HG03354 (cell line): ENCODE results near the gene ARL11.
A peak's percentile ranks its signal among the peaks of the same experiment; 100 is the strongest.
"Not testable (repeated sequence)": the region's sequence is repeated elsewhere in the genome, so short reads cannot be mapped to it uniquely, and the experiment has no call there.

Experiments
- ATAC-seq: cut with Tn5 transposase; IDR thresholded peaks from one replicate; pipeline ENCODE4 v1.9.1; 2021; ENCODE audit warnings: mild to moderate bottlenecking; ENCODE audit not compliant: unreplicated experiment, poor library complexity, severe bottlenecking

Gene ARL11

DNA sequence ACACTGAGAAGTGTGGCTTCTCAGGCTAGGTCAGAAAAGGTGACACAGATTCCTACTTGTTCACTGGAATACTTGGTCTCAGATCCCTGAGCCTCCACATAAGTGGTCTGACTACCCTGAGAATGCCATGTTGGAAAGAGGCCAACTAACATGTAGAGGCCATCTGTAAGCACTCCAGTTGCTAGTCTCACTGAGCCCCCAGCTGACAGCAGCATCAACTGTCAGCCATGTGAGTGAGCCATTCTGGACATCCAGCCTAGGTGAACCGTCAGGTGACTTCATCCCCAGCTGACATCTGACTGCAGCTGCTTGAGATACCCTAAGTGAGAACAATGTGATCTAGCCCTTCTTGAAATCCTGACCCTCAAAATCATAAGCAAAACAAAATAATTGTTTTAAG lies 18.1 kb upstream of the ARL11 start:
- no peak for ATAC-seq

DNA sequence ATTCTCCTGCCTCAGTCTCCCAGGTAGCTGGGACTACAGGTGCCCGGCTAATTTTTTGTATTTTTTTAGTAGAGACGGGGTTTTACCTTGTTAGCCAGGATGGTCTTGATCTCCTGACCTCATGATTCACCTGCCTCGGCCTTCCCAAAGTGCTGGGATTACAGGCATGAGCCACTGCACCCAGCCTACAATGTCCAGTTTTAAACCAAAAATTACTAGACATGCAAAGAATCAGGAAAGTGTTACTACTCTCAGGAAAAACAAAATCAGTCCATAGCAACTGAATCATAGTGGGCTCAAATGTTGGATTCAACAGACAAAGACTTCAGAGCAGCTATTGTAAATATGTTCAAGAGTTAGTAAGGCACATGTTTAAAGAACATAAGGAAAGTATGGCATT lies 16.3 kb upstream of the ARL11 start:
- ATAC-seq: not testable (repeated sequence)

DNA sequence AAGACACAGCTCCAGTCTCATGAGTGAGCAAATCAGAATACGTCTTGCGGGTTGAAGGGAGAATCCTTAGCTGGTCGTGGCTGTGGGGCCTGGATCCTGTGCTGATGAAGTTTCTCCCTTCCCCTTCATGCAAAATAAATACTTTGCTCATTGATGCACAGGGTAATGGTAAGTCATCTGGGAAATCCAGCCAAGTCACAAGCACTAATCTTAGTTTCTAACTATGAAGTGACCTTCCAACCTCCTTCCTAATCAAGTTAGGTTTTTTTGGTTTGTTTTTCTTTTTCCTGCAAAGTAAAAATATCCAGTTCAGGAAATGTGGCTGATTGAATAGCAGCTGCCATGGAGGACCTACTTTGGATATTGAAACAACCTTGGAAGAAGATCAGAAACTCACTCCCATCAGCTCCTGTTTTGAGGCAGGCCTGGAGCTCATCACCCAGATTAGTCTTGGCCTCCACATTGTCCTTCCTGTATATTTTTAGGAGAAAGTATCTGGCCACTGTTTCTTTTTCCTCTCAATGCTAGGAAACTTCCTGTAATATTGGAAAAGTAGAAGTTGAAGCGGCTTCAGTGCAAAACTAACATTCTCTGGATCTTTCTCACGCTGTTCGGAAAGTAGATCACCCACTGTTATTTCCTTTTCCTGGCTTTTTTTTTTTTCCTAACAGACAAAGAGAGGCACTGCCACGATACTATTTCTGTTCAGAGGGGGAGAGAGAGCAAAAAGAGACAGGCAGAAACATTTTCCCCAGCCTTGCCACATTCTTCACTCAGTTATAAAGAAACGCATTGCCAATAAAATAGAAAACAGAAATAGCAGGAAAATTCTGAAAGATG lies 12.3 kb upstream of the ARL11 start:
- ATAC-seq: no peak

DNA sequence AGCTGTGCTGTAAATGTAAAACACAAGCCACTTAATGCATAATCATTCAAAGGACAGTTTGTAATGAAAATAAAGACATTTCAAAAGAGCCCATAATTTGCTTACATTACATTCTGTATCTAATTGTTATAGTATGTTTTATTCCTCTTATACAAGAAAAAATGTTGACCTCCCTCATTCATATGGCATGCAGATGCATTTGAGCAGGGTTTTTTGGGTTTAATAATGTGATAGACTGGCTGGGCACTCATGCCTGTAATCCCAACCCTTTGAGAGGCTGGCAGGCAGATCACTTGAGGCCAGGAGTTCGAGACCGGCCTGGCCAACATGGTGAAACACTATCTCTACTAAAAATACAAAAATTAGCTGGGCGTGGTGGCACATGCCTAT lies 11.6 kb upstream of the ARL11 start:
- ATAC-seq: no peak

DNA sequence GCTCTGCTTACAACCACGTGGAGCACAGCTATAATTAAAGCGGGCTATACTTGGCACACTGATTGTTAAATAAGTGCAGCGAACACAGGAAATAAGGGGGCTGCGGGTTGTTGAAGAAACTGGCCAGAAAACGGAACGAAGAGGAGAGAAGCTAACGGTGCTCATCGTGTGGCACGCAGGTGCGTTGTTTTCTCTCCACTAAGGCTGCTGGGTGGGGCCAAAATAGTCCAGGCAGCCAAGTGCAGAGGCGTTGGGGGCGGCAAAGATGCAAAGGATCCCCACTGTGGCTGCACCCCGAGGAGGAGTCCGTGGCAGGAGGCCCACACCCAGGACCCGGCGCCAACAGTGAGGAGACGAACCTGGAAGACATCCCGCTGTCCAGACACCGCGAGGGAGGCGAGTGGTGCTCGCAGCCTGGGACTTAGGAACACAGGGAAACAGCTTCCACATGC lies 8.1 kb upstream of the ARL11 start:
- peak; percentile 88 for ATAC-seq

DNA sequence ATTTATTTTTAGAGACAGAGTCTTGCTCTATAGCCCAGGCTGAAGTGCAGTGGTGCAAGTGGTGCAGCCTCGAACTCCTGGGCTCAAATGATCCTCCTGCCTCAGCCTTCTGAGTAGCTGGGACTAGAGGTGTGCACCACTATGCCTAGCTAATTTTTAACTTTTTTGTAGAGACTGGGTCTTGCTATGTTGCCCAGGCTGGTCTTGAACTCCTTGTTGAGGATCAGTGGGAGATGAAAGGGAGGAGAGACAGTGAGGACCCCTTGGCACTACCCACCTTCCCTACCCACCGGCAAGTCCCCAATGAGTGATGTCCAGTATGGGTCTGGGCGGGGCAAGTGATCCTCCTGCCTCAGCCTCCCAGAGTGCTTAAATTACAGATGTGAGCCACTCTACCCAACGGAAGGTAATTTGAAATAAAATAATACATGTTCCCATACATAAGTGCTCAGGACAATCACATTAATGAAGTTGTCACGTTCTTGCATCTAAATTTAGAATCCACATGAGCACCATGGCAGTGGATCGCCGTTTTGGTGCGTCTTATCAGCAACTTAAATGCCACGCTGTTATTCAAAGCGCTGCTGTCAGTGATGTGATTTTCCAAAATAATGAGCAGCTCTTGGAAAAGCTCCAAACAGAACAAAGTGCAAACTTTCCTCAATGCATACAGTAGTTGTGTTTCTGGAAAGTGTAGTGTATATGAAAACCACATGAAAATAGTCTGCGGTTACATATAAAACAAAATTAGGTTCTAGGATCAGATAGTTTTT lies 5.9 kb upstream of the ARL11 start:
- no peak for ATAC-seq

DNA sequence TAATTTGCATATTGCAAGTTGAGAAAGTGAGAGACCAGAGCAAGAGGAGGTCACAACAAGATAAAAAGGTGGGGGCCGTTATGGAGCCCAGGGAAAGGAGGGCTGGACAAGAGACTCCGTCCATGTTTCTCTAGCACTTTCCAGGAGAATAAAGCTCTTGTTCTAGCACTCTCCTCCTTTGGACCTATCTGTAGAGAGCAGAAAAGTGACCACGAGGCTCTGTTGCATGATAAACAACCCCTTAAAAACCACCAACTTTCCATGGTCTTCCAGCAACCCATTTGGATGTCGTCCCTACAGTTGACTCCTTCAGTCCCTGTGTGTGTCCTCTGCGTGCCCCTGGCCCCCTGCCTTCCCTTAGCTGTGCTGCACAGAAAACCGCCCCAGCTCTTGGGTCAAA lies 4.1 kb upstream of the ARL11 start:
- no peak for ATAC-seq

DNA sequence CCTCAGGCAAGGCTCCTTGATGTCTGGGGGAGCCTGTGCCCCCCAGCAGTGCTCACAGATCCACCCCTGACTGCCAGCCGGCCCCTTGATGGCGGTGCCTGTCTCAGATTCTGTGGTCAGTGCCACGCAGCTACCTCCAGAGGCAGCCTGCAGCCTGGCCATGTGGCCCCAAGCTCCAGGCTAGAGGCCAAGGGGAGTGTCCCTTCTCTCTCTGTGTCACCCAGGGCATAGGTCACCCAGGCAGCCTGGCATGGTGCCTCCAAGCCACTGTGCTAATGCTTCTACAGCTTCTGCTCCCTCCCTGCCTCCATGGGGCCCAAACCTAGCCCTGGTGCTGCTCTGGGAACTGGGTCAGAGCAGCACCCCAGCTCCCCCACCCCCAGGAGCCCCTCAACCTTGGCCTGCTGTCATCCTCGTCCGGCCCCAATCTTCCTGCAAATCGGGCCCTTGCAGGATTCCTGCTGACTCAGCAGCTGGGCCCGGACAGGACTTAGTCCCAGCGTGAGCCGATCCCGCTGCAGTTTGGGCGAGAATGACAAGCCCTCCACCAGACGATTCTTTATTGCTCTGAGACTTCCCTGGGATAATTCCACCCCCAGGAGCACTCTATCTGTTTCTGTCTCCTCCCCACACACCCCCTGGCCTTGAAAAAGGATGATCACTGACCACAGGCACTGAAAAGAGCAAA lies 2.8 kb upstream of the ARL11 start:
- ATAC-seq: no peak

DNA sequence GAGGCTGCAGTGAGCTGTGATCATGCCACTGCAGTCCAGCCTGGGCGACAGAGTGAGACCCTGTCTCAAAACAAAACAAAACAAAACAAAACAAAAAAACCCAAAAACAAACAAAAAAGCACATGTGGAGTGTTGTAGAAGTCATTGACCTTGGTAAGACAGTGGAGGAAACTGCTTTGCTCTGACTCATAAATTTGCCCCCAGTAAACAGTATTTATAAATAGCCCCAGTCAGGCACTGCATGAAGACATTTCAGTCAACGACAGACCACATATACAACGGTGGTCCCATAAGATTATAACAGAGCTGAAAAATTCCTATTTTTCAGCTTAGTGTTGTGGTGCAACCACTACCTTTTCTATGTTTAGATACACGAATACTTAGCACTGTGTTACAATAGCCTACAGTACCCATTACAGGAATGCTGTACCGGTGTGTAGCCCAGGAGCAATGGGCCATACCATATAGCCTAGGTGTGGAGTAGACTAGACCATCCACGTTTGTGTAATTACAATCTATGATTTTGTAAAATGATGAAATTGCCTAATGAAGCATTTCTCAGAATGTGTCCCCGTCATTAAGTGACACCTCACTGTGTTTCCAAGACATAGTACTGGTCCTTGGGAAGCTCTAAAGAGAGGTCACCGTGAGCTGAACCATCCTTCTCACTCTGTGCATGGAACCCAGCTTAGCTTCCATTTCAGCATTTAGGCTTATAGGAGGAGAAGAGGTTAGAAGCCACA lies 1.1 kb downstream of the ARL11 start:
- ATAC-seq: no peak

DNA sequence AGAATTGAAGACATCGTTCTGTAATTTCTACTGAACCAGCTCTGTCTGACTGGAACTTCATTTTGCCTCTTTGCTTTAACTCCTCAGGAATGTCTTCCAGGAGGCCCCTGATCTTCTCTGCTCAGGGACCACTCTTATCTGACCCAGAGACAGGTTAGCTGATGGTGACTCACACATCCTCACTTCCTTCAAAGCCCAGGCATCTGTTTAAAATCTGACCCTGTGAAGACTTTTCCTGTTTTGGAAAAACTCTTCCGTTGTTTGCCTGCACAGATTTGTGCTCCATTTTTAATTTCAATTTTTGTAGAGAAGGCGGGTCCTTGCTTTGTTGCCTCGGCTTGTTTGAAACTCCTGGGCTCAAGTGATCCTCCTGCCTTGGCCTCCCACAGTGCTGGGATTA lies 1.6 kb downstream of the ARL11 start:
- ATAC-seq: no peak

DNA sequence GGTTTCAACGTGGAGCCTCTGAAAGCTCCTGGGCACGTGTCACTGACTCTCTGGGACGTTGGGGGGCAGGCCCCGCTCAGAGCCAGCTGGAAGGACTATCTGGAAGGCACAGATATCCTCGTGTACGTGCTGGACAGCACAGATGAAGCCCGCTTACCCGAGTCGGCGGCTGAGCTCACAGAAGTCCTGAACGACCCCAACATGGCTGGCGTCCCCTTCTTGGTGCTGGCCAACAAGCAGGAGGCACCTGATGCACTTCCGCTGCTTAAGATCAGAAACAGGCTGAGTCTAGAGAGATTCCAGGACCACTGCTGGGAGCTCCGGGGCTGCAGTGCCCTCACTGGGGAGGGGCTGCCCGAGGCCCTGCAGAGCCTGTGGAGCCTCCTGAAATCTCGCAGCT lies 2.3 kb downstream of the ARL11 start:
- no peak for ATAC-seq

DNA sequence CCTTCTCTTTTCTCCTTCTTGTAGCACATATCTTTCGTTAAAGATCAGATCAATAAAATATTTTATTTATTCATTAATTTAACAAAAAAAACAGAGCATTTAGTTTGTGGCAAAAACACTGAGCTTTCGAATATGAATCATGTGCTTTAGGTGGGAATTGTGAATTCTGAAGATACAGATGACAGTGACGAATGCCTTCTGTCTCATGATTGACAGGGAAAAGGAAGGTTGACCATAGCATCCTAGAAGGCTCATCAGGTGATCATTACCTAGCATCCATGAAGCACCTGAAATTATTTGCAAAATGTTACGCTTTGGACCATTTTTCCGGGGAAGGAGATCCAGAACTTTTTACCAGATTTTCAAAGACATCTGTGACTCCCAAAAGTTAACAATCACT lies 3.8 kb downstream of the ARL11 start:
- no peak for ATAC-seq

DNA sequence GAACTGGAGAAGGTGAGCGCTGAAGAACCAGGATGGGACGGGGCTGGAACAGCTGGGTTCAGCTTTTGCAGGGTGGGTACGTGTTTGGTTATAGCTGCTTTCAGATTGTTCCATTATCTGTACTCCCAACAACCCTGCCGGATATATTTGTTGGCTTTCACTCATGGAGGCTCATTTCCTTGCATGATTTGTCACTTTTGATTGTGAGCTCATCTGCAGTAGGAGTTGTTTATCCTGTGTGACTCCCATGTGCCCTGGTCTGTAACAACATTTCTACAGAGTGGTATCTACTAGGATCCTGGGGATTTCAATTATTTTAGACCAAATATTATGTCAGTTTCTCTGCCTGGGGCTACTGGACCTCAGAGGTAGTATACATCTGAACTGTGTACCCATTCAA lies 5.4 kb downstream of the ARL11 start:
- no peak for ATAC-seq

DNA sequence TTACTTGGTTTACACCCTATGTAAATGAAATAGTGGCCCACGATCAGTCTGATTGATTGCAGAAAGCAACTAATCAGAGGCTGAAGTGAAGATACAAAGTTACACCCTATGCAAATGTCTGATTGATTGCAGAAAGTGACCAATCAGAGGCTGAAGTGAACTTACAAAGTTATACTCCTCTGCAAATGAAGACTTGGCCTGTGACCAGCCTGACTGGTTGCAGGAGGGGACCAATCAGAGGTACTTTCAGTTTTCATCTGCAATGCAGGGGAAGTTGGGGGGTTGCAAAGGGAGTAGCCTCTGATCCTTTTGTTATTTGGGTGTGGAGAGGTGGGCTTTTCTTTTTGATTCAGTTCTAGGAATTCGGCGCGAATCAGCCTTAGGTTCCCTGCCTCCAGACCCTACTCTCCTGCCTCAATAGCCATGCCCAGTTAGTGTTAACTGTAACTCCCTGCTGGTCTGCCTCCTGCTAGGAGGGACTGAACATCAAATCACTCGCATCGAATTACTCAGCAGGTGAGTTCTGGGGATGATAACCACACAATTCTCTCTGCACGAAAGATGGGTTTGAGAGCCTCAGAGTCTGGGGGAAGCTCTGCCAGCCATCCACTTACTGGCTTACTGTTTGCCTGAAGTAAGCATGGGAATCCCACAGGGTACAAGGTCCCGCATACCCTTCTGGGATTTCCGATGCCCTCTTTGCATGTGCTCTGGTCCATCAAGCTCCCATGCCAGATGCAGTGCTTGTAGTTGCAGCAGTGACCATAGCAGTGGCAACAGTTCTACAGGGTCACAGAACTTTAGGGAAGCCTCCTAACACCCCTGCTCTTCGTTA lies 7.5 kb downstream of the ARL11 start:
- no peak for ATAC-seq

DNA sequence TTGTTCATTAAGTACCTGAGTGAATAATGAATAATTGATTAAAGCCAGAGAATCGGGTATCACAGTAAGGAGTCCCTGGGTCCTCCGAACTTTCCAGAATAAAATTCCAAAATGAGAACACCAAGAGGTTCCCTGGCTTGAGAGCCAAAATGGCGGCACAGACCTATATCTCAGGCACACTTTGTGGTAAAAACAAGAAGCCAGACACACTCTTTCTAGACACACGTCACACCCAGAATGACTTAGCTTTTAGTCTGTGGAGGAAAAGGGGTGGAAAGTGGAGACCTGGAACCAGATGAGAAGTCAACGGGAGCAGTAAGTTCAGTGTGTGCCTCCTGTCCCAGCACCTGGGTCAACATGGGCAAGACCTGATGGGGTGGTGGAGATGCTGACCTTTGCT lies 8.4 kb downstream of the ARL11 start:
- ATAC-seq: no peak

DNA sequence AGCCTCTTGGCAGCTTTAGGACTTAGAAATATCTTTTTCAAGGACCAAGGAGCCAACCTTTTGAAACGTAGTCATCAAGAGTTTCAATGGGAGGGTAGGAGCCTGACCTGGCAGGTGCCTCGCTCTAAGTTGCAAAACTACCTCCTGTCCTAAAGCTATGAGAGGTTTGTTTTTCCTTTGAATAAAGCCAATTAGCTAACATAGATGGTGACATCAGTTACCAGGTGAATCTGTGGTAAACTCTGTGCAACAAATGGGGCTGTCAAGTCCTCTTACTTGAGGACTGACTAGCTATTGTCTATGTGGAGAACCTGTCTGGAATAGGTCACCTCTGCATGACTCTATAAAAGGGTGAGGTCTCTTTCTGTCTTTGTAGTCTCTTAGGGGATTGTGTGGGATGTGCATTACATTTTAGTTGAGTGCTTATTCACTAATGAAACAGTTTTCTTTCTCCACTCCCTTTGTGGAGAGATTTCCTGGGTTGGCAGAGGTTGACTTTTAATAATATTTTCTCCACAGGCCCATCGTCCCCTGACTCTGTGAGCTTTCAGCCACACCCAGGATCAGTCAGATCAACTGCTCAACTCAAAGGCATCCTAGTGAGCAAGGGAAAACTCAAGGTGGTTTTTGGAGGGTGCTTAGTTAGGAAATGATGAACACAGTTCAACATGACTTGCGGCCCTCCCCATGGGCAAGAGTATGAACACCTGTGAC lies 9.9 kb downstream of the ARL11 start:
- no peak for ATAC-seq

DNA sequence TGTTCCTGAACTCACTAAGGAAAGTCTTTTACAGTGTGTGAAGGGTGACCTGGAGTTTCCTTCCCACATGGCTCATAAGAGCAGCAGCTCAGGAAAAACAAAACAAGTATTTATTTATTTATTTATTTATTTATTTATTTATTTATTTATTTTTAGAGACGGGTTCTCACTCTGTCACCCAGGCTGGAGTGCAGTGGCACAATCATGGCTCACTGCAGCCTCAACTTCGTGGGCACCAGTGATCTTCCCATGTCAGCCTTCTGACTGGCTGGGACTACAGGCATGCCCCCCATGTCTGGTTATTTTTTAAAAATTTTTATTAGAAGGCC lies 10.4 kb downstream of the ARL11 start:
- no peak for ATAC-seq

DNA sequence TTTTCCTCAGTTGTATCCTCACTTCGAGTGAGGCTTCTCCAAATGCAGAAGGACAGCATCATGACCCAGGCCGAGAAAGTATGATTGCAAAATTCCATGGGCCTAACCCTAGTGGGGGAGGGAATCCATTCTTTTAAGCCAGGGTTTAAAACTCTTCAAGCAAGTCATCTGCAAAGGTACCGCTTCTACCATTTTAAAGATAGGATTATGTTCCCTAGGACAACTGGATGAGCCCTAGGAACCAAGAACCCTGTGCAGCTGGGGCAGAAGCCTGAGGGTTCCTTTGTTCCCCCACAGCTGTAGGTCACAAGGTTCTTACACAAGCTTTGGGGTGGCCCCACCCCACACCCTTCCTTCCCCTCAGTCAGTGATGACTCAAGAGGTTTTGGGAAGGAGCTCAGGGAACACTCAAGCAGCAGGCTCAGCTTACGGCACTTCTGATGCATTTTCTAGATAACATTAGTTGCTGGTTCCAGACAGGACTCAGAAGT lies 13.5 kb downstream of the ARL11 start:
- ATAC-seq: no peak
